ENCODE results near the gene GPR183.

GPR183 gene

GRCh38 chr13:99352351-99353245 is 45.4 kb upstream of the GPR183 start:
- Histone ChIP-seq H2BK120ac (ENCODE audit: low read depth, low read length) (no peak overlapping the region), H3K27me3 (ENCODE audit: control insufficient read depth in 3 of 3, insufficient read depth in 3 of 3, low read depth in 1 of 3, low read length in 3 of 3) (no peaks in the 10 kb centered on the region), H2AK5ac (ENCODE audit: low read depth, low read length) (no peak overlapping the region), H3K14ac (ENCODE audit: low read length) (no peak overlapping the region), H2BK5ac (ENCODE audit: low read length) (no peak overlapping the region), H3K36me3 (replicated peaks in 1 of 2; ENCODE audit: control insufficient read depth in 2 of 2, insufficient read depth in 2 of 2, low read length in 2 of 2) (peaks cover 6 to 46% of the 10 kb centered on the region in 2 donors), H3K79me1 (ENCODE audit: low read depth, low read length) (no peaks in the 10 kb centered on the region), H2BK12ac (ENCODE audit: low read length) (no peak overlapping the region), H4K8ac (ENCODE audit: low read depth, low read length) (no peak overlapping the region), H3K4ac (ENCODE audit: low read length) (no peak overlapping the region), H2BK15ac (ENCODE audit: low read length) (no peak overlapping the region), H3K9me3 (replicated peaks in 1 of 2; ENCODE audit: control insufficient read depth in 2 of 2, insufficient read depth in 1 of 2, low read depth in 1 of 2, low read length in 2 of 2) (peaks cover 0 to 5% of the 10 kb centered on the region in 2 donors), H3K4me2 (ENCODE audit: insufficient read depth, low read length, poor library complexity, severe bottlenecking) (no peak overlapping the region), H3K4me3 (ENCODE audit: low read length in 2 of 2) (peak overlapping the region in 1 of 2 donors; percentile 29), H3K27ac (replicated peaks; ENCODE audit: low read length) (no peak overlapping the region), H3K23ac (ENCODE audit: low read depth, low read length, poor library complexity) (no peak overlapping the region), H3K18ac (ENCODE audit: low read length) (no peak overlapping the region), H3K9ac (ENCODE audit: low read depth, low read length, poor library complexity) (no peak overlapping the region), H2AFZ (ENCODE audit: low read length) (no peak overlapping the region), H4K91ac (ENCODE audit: low read depth, low read length, poor library complexity) (no peak overlapping the region), H3K4me1 (ENCODE audit: control insufficient read depth in 2 of 2, insufficient read depth in 1 of 2, low read depth in 1 of 2, low read length in 2 of 2) (peaks cover 2 to 20% of the 10 kb centered on the region in 2 donors)
- no CpG with 5 or more reads among the region's 17 CpGs for WGBS, 2 donors (ENCODE audit: extremely low coverage in 2 of 2, insufficient read length in 2 of 2, insufficient replicate concordance in 1 of 2)
- DNase-seq (ENCODE audit: low spot score) = no peak

DNA sequence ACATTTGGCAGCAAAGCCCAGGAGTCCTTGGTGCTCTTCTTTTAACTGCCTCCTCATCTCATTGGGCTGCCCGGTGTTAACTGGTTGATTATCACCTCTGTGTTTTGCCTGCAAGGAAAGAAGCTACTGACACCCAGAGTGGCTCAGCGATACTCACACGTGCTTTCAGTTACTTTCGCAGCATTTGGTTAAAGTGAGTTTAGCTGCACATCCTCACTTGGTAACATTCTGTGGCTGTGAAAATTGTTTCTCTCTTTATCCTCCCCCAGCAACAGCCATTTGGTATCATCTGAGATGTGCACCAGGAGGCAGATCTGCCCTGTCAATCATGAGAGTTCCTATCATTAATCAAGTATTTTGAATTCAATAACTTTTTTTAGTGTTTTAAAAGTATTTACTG is 44.6 kb upstream of the GPR183 start:
- no peak overlapping the region for H3K23ac ChIP-seq (ENCODE audit: low read depth, low read length, poor library complexity)
- H3K4me1 ChIP-seq (ENCODE audit: control insufficient read depth in 2 of 2, insufficient read depth in 1 of 2, low read depth in 1 of 2, low read length in 2 of 2) = peaks cover 2 to 12% of the 10 kb centered on the region in 2 donors
- H3K36me3 ChIP-seq (replicated peaks in 1 of 2; ENCODE audit: control insufficient read depth in 2 of 2, insufficient read depth in 2 of 2, low read length in 2 of 2) = peaks cover 6 to 48% of the 10 kb centered on the region in 2 donors
- no peak overlapping the region for H3K4me2 ChIP-seq (ENCODE audit: insufficient read depth, low read length, poor library complexity, severe bottlenecking)
- H3K27me3 ChIP-seq (ENCODE audit: control insufficient read depth in 3 of 3, insufficient read depth in 3 of 3, low read depth in 1 of 3, low read length in 3 of 3) = no peaks in the 10 kb centered on the region
- no peak overlapping the region for H2BK12ac ChIP-seq (ENCODE audit: low read length)
- H2BK15ac ChIP-seq (ENCODE audit: low read length) = no peak overlapping the region
- H4K8ac ChIP-seq (ENCODE audit: low read depth, low read length) = no peak overlapping the region
- H2BK5ac ChIP-seq (ENCODE audit: low read length) = no peak overlapping the region
- WGBS, 2 donors (ENCODE audit: extremely low coverage in 2 of 2, insufficient read length in 2 of 2, insufficient replicate concordance in 1 of 2) = no CpG with 5 or more reads among the region's 4 CpGs
- no peak overlapping the region for H3K4ac ChIP-seq (ENCODE audit: low read length)
- no peak overlapping the region for H3K14ac ChIP-seq (ENCODE audit: low read length)
- no peak overlapping the region for H3K18ac ChIP-seq (ENCODE audit: low read length)
- no peaks in the 10 kb centered on the region for H3K79me1 ChIP-seq (ENCODE audit: low read depth, low read length)
- no peak overlapping the region for H3K4me3 ChIP-seq (ENCODE audit: low read length in 2 of 2)
- no peak overlapping the region for H2BK120ac ChIP-seq (ENCODE audit: low read depth, low read length)
- H4K91ac ChIP-seq (ENCODE audit: low read depth, low read length, poor library complexity) = no peak overlapping the region
- peaks cover 0 to 5% of the 10 kb centered on the region in 2 donors for H3K9me3 ChIP-seq (replicated peaks in 1 of 2; ENCODE audit: control insufficient read depth in 2 of 2, insufficient read depth in 1 of 2, low read depth in 1 of 2, low read length in 2 of 2)
- no peak overlapping the region for H2AFZ ChIP-seq (ENCODE audit: low read length)
- no peak overlapping the region for H3K27ac ChIP-seq (replicated peaks; ENCODE audit: low read length)
- no peak overlapping the region for H3K9ac ChIP-seq (ENCODE audit: low read depth, low read length, poor library complexity)
- H2AK5ac ChIP-seq (ENCODE audit: low read depth, low read length) = no peak overlapping the region
- no peak for DNase-seq (ENCODE audit: low spot score)

GRCh38 chr13:99350191-99350590 is 43.0 kb upstream of the GPR183 start:
- Histone ChIP-seq H4K8ac (ENCODE audit: low read depth, low read length) (no peak overlapping the region), H2BK15ac (ENCODE audit: low read length) (no peak overlapping the region), H4K91ac (ENCODE audit: low read depth, low read length, poor library complexity) (no peak overlapping the region), H3K4ac (ENCODE audit: low read length) (no peak overlapping the region), H3K23ac (ENCODE audit: low read depth, low read length, poor library complexity) (no peak overlapping the region), H3K4me3 (ENCODE audit: low read length in 2 of 2) (no peak overlapping the region), H2BK12ac (ENCODE audit: low read length) (no peak overlapping the region), H2AFZ (ENCODE audit: low read length) (no peak overlapping the region), H3K9ac (ENCODE audit: low read depth, low read length, poor library complexity) (no peak overlapping the region), H3K4me2 (ENCODE audit: insufficient read depth, low read length, poor library complexity, severe bottlenecking) (no peak overlapping the region), H3K79me1 (ENCODE audit: low read depth, low read length) (no peaks in the 10 kb centered on the region), H3K14ac (ENCODE audit: low read length) (no peak overlapping the region), H3K27ac (replicated peaks; ENCODE audit: low read length) (no peak overlapping the region), H3K18ac (ENCODE audit: low read length) (no peak overlapping the region), H2AK5ac (ENCODE audit: low read depth, low read length) (no peak overlapping the region), H3K9me3 (replicated peaks in 1 of 2; ENCODE audit: control insufficient read depth in 2 of 2, insufficient read depth in 1 of 2, low read depth in 1 of 2, low read length in 2 of 2) (peaks cover 0 to 5% of the 10 kb centered on the region in 2 donors), H3K36me3 (replicated peaks in 1 of 2; ENCODE audit: control insufficient read depth in 2 of 2, insufficient read depth in 2 of 2, low read length in 2 of 2) (peaks cover 5 to 57% of the 10 kb centered on the region in 2 donors), H3K4me1 (ENCODE audit: control insufficient read depth in 2 of 2, insufficient read depth in 1 of 2, low read depth in 1 of 2, low read length in 2 of 2) (peaks cover 0 to 1% of the 10 kb centered on the region in 2 donors), H3K27me3 (ENCODE audit: control insufficient read depth in 3 of 3, insufficient read depth in 3 of 3, low read depth in 1 of 3, low read length in 3 of 3) (no peaks in the 10 kb centered on the region), H2BK5ac (ENCODE audit: low read length) (no peak overlapping the region), H2BK120ac (ENCODE audit: low read depth, low read length) (no peak overlapping the region)
- no CpG with 5 or more reads among the region's 2 CpGs for WGBS, 2 donors (ENCODE audit: extremely low coverage in 2 of 2, insufficient read length in 2 of 2, insufficient replicate concordance in 1 of 2)
- no peak for DNase-seq (ENCODE audit: low spot score)

DNA sequence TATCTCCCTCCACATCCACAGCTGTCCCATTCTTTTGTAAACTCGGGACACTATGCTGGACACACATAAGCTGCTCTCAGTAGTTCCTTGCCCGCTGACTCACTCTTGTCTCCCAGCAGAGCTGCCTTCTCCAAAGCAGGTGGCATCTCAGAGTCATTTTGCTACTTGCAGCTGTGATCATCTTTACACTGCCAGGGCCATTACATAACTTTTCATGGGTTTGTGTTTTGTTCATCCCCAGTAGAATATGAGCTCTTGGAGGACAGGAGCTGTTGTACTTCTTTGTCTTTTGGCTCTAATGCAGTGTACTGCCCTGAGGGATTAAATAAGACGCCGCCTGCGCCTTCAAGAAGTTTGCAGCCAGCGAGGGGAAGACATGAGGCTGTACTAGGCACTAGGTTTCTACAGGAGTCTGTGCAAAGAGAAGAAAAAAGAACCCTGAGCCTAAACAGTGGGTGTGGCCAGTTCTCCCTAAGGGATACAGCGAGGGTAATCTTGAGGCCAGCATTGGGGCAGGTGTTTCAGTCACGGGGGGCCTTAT is 40.8 kb upstream of the GPR183 start:
- Histone ChIP-seq H2AK5ac (ENCODE audit: low read depth, low read length) (no peak overlapping the region), H3K18ac (ENCODE audit: low read length) (no peak overlapping the region), H4K8ac (ENCODE audit: low read depth, low read length) (no peak overlapping the region), H3K4ac (ENCODE audit: low read length) (no peak overlapping the region), H2BK15ac (ENCODE audit: low read length) (no peak overlapping the region), H3K4me2 (ENCODE audit: insufficient read depth, low read length, poor library complexity, severe bottlenecking) (no peak overlapping the region), H3K79me1 (ENCODE audit: low read depth, low read length) (no peaks in the 10 kb centered on the region), H3K27ac (replicated peaks; ENCODE audit: low read length) (no peak overlapping the region), H3K9me3 (replicated peaks in 1 of 2; ENCODE audit: control insufficient read depth in 2 of 2, insufficient read depth in 1 of 2, low read depth in 1 of 2, low read length in 2 of 2) (no peaks in the 10 kb centered on the region), H3K27me3 (ENCODE audit: control insufficient read depth in 3 of 3, insufficient read depth in 3 of 3, low read depth in 1 of 3, low read length in 3 of 3) (no peaks in the 10 kb centered on the region), H4K91ac (ENCODE audit: low read depth, low read length, poor library complexity) (no peak overlapping the region), H3K4me3 (ENCODE audit: low read length in 2 of 2) (no peak overlapping the region), H2BK120ac (ENCODE audit: low read depth, low read length) (no peak overlapping the region), H2BK5ac (ENCODE audit: low read length) (no peak overlapping the region), H3K4me1 (ENCODE audit: control insufficient read depth in 2 of 2, insufficient read depth in 1 of 2, low read depth in 1 of 2, low read length in 2 of 2) (no peaks in the 10 kb centered on the region), H3K23ac (ENCODE audit: low read depth, low read length, poor library complexity) (no peak overlapping the region), H3K36me3 (replicated peaks in 1 of 2; ENCODE audit: control insufficient read depth in 2 of 2, insufficient read depth in 2 of 2, low read length in 2 of 2) (peaks cover 5 to 62% of the 10 kb centered on the region in 2 donors), H2BK12ac (ENCODE audit: low read length) (no peak overlapping the region), H3K14ac (ENCODE audit: low read length) (no peak overlapping the region), H3K9ac (ENCODE audit: low read depth, low read length, poor library complexity) (no peak overlapping the region), H2AFZ (ENCODE audit: low read length) (no peak overlapping the region)
- no CpG with 5 or more reads among the region's 8 CpGs for whole genome bisulfite sequencing, 2 donors (ENCODE audit: extremely low coverage in 2 of 2, insufficient read length in 2 of 2, insufficient replicate concordance in 1 of 2)
- DNase-seq (ENCODE audit: low spot score) = no peak

Measured in neuronal stem cell (in vitro differentiated cells).